Measurements from ENCODE around the gene CGB7. TPM values are rescaled to one million over a fixed set of nuclear protein-coding genes. Genes with fewer than 3 reads are reported as not detected.
"Not testable (repeated sequence)": the region's sequence is repeated elsewhere in the genome, so short reads cannot be mapped to it uniquely, and the experiment has no call there.

The CGB7 gene
- total RNA-seq, 1 donor from 2014 or later = not detected

DNA sequence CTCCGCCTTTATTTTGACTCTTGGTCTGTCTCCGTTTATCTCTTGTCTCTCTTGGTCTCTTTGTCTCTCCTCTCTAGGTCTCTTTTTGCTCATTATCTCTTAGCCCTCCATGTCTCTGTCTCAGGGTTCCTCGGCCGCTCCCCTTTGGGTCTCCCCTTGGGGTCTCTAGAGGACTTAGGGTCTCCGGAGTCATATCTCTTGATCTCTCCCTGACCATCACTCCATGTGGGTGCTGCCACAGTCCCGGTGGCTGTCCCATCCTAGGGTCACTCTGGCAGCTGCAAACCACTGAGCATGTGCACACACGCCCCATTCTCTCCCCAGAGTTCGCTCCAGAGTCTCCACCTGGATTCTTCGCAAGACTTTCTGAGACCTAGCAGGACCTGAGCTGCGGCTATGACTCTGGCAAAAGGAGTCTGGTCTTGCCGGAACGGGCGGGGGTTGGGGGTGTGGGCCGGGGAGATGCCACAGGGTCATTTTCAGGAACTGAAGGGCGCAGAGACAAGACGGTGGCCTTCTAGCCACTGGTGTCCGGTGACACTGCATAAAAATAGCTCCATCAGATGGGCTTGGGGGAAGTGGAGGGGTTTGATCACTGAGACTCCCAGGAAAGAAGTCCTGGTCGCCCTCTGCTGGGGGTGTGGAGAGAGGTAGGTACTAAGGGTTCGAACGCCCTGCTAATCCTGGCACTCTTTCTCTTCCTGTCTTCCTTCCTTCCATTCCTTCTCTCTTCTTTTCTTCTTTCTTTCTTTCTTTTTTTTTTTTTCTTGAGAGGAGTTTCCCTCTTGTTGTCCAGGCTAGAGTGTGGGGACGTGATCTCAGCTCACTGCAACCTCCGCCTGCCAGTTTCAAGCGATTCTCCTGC, 16.2 kb upstream of the CGB7 start:
- no peak for DNase-seq (ENCODE audit: low read depth in 2 of 2)

GRCh38 chr19:49071860-49072547, 14.5 kb upstream of the CGB7 start:
- DNase-seq (ENCODE audit: low read depth in 2 of 2) = no peak

GRCh38 chr19:49070416-49070815, 12.9 kb upstream of the CGB7 start:
- DNase-seq (ENCODE audit: low read depth in 2 of 2) = no peak

- DNase-seq (ENCODE audit: low read depth in 2 of 2) = no peak
Observed at GRCh38 chr19:49069026-49069425, 11.5 kb upstream of the CGB7 start.

DNA sequence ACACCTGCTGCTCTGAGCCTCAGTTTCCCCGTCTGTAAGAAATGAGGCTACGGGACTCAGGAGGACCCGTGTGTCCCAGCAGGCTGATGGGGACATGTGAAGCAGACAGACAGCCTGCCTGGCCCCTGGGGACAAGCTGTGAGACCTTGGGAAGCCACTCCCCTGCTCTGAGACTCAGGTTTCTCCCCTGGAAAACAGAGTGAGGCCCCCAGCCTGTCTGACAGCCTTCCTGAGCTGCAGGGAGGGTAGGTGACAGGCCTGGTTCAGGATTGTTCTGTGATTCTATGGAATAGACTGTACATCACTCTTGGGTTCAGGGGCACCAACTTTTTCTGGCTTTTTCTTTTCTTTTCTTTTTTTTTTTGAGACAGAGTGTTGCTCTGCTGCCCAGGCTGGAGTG, 10.0 kb upstream of the CGB7 start:
- no peak for DNase-seq (ENCODE audit: low read depth in 2 of 2)

DNA sequence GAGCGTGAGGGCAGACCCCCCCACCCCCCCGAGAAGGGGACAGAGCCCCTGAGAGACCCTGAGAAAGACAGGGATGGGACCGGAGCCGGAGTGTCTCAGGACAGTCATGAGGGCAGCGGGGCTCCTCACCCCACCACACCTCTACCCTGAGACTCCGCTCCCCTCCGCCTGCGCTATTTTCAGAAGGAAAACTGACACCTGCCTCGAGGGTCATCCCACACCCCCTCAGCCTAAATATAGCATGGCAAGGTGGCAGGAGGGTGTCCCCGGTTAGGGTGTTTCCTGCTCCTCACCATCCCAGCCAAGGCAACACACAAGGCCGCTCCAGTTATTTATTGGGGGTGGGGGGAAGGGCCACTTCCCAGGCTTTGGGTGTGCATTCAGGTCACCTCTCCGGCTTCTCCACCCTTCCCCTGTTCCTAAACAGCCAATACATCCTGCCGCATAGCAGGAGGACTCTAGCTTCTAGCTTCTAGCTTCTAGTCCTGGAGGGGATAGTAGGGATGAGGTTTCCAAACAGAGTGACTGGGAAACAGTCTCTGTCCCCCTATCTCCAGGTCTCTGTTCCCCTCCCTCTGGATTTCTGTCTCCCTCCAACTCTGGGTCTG, 8.5 kb upstream of the CGB7 start:
- DNase-seq (ENCODE audit: low read depth in 2 of 2) = no peak

- DNase-seq (ENCODE audit: low read depth in 2 of 2) = no peak
Observed at GRCh38 chr19:49064768-49065611, 7.4 kb upstream of the CGB7 start, which contains the start of gene NTF4. Gene NTF4, minus strand, starts transcription at chr19:49064818. Its CDS starts 2,821 bp downstream, at chr19:49061997.

DNA sequence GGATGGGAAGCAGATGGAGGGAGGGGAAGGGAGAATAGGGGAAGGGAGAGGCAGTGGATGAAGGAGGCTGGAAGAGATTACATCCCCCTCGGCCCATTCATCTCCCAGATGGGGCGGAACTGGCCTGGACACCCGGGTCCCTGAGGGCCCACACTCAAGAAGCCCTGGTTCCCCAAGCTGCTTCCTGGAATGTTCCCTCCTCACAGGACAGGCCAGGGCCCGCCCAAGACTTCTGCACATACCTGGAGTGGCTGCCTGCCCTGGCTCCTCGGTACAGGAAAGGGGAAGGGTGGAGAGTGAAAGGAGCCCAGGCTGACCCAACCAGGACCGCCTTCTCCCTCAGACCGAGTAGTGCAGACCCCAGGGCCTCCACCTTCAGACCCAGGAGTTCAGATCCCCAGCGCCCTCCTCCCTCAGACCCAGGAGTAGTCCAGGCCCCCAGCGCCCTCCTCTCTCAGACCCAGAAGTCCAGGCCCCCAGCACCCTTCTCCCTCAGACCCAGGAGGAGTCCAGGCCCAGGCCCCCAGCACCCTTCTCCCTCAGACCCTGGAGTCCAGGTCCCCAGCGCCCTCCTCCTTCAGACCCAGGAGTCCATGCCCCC, 6.6 kb upstream of the CGB7 start:
- DNase-seq (ENCODE audit: low read depth in 2 of 2) = no peak

- no peak for DNase-seq (ENCODE audit: low read depth in 2 of 2)
Observed at GRCh38 chr19:49061445-49061844, 3.9 kb upstream of the CGB7 start.

GRCh38 chr19:49061000-49061399, 3.5 kb upstream of the CGB7 start:
- no peak for DNase-seq (ENCODE audit: low read depth in 2 of 2)

DNA sequence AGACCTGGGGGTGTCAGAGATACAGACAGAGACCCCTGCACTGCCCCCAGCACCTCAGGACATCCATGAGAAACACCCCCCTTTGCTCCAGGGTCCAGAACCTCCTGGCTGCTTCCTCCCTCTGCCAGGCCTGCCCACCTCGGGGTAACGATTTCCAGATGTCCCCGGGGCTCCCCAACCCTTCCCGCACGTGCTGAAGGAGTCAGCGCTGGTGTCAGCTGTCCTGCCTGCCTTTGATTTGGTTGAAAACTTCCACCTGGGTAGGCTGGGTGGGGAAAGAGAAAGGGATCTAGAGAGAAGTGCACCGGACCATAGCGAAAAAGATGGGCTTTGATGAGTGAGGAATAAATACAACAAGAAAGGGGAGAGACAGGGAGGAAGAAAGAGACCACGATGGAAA, 1.5 kb upstream of the CGB7 start:
- no peak for DNase-seq (ENCODE audit: low read depth in 2 of 2)

DNA sequence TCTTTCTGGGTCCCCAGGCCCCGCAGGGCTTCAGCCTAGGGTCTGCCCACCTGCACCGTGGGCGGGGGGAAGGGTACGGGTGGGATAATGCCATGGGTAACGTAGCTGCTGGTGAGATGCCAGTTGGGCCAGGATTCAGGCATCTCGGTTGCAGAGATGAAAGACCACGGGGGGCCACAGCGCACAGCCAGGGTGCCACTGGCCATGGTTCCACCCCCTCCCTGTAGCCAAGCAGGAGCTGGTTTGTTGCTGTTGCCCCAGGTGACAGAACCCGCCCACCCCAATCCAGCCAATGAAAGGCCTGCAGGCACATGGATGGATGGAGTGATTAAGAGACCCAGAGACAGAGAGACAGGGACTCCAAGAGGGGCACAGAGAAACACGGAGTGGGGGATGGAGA, 1.0 kb upstream of the CGB7 start:
- peak in 1 of 2 donors; percentile 49 for DNase-seq (ENCODE audit: low read depth in 2 of 2)

- DNase-seq (ENCODE audit: low read depth in 2 of 2) = not testable (repeated sequence)
Observed at GRCh38 chr19:49056902-49057596, 500 bp downstream of the CGB7 start.

DNA sequence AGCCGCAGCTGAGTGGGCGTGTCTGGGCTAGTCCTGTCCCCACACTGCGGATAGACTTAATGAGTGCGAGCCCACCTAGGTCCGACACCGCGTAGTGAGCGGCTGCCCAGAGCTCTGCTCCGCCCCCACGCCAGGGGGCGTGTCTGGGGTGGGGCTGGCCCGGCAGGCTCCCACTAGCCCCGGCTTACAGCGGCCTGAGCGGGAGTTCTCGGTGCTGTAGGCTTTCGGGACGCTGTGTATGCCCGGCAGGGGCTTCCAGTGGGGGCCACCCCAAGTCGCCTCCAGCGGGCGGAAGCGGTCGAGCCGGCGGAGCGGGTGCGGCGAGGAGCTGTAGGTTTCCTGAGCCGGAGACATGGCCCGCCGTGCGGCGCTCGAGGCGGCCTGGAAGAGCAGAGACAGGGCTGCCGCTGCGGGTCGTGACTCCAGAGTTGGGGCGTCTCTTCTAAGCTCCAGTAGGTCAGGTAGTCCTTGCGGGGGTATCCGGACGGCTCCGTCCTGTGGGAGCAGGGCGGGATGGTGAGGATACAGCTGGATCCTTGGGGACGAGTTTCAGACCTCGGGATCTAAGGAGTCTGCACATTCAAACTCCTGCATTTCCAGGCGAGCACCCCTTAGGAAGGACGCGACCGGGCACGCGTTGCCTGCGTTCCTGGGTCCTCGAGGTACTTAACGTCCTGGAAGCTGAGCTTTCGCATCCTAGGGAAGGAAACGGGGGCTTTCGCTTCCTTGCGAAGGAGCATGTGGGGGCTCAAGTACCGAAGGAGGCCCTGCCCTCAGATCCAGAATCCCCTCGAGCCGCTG, 1.2 kb downstream of the CGB7 start:
- peak; percentile 37 to 65 for DNase-seq (ENCODE audit: low read depth in 2 of 2)

GRCh38 chr19:49050376-49051033, 7.0 kb downstream of the CGB7 start:
- DNase-seq (ENCODE audit: low read depth in 2 of 2) = not testable (repeated sequence)

DNA sequence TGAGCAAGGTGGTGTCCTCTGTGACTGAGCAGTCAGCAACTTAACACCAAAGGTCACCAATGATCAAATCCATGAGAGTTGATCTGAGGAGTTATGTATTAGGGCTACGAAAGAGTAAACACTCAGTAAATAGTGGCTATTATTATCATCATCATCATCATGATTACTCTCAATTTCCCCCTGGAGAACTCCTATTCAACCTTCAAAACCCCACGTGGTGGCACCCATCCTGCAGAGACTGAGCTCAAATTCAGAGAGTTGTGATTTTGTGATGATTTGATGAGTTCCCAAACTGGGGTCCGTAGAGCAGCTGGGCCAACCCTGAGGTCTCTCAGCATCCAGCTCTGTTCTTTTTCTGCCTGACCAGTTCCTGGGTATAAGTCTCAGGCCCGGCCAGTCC, 7.7 kb downstream of the CGB7 start:
- not testable (repeated sequence) for DNase-seq (ENCODE audit: low read depth in 2 of 2)

DNA sequence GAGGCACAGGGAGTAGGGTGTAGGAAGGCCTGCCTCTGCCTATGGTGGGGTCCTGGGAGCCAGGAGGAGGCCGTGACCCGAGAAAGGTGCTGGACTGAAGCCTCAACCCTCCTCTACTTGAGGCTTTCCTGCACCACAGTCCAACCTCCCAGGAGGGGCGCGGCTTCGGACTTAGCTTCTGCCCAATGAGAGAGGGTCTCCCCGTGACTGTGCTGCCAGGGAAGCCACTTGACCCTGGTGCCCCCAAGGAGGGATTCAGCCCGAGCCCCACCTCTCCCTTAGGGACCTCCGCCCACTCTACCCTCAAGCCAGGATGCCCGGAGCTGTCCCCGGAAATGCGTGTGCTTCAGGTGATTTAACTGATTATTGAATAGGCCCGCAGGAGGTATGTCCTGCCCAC, 8.5 kb downstream of the CGB7 start, which contains the start of gene CGB8:
CGB8 (minus strand) TSS at position 101 of the 400 bp plus-strand sequence. CDS start 372 bp downstream, outside the sequence.
- not testable (repeated sequence) for DNase-seq (ENCODE audit: low read depth in 2 of 2)

DNA sequence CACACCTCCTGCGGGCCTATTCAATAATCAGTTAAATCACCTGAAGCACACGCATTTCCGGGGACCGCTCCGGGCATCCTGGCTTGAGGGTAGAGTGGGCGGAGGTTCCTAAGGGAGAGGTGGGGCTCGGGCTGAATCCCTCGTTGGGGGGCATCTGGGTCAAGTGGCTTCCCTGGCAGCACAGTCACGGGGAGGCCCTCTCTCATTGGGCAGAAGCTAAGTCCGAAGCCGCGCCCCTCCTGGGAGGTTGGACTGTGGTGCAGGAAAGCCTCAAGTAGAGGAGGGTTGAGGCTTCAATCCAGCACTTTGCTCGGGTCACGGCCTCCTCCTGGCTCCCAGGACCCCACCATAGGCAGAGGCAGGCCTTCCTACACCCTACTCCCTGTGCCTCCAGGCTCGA, 14.0 kb downstream of the CGB7 start, which contains the start of gene CGB5:
CGB5 (plus strand) TSS at position 301 of the 400 bp plus-strand sequence. CDS start 362 bp downstream, outside the sequence.
- not testable (repeated sequence) for DNase-seq (ENCODE audit: low read depth in 2 of 2)

- not testable (repeated sequence) for DNase-seq (ENCODE audit: low read depth in 2 of 2)
Observed at GRCh38 chr19:49042666-49043065, 14.9 kb downstream of the CGB7 start.
